Esophagus squamous epithelium (tissue), 5 donors: ENCODE measurements around the gene RBMS3. TPM values are rescaled to one million over a fixed set of nuclear protein-coding genes. Genes with fewer than 3 reads are reported as not detected.

Experiments
- DNase-seq: peaks from one replicate; lab custom pipeline; 2025; lab: John Stamatoyannopoulos, UW
- H3K27ac ChIP-seq, 4 donors: fragments of 200-600 bp; sonication (generic); one replicate each; pipeline ENCODE4 v1.5.1; 2016 to 2019; ENCODE audit warnings: mild to moderate bottlenecking in 1 of 4
- H3K27me3 ChIP-seq, 4 donors: fragments of 200-600 bp; sonication (generic); 1 replicate in 3 of 4; 2 replicates in 1 of 4; pipeline versions ENCODE4 v1.5.1 to v1.6.0; 2017 to 2021; ENCODE audit warnings: antibody characterized with exemption in 1 of 4
- H3K36me3 ChIP-seq, 3 donors: fragments of 200-600 bp; sonication (generic); one replicate each; pipeline ENCODE4 v1.5.1; 2016 to 2019
- H3K4me1 ChIP-seq, 3 donors: fragments of 200-600 bp; sonication (generic); one replicate each; pipeline ENCODE4 v1.5.1; 2017 to 2019
- H3K4me3 ChIP-seq, 4 donors: fragments of 200-600 bp; sonication (generic); 1 replicate in 3 of 4; 2 replicates in 1 of 4; pipeline ENCODE4 v1.5.1; 2016 to 2019; ENCODE audit warnings: mild to moderate bottlenecking in 2 of 4, moderate library complexity in 1 of 4
- H3K9me3 ChIP-seq, 3 donors: fragments of 200-600 bp; sonication (generic); one replicate each; pipeline ENCODE4 v1.5.1; 2016 to 2019
- CTCF ChIP-seq, 6 experiments: fragments of 450-650 bp in 4 of 6; fragments of 200-600 bp in 2 of 6; sonication (generic) in 2 of 6; IDR thresholded peaks; one replicate each; pipeline ENCODE4 v1.5.1; 2016 to 2019; ENCODE audit warnings: antibody characterized with exemption in 6 of 6, mild to moderate bottlenecking in 4 of 6, moderate library complexity in 4 of 6
- POLR2A ChIP-seq, 4 donors: fragments of 450-650 bp; IDR thresholded peaks; one replicate each; pipeline ENCODE4 v1.6.1; 2017; ENCODE audit warnings: antibody characterized with exemption in 4 of 4, mild to moderate bottlenecking in 4 of 4, moderate library complexity in 3 of 4
- WGBS, 2 donors: methylation state at CpG; one replicate each; pipeline ENCODE4 v1.1.5; 2018; 5-methylcytosine and 5-hydroxymethylcytosine counted together
- intact Hi-C: fragments of 100-400 bp; cut with DNase I; formaldehyde crosslinking; loops from one replicate; pipeline ENCODE4 v1.15.0; 2022
- total RNA-seq, 4 donors: library from RNA; depleted of rRNA; stranded (reverse); fragments of >200 nt; gene quantifications; one replicate each; pipeline ENCODE4 v1.1.0, GENCODE V29; 2016
- donor health status: DM: yes; HTN: yes; CAD: no.

Gene RBMS3
- total RNA-seq, 4 donors from 2014 or later: 0.57 to 35.7 (median 6.1) TPM

DNA sequence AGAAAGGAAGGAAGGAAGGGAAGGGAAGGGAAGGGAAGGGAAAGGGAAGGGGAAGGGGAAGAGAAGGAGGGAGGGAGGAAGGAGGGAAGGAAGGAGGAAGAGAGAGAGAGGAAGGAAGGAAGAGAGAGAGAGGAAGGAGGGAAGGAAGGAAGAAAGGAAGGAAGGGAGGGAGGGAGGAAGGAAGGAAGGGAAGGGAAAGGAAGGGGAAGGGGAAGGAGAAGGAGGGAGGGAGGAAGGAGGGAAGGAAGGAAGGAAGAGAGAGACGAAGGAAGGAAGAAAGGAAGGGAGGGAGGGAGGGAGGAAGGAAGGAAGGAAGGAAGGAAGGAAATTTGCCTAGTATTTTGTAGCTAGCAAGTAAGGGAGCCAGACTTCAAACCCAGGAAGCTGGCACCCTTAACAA, 583.9 kb downstream of the RBMS3 start:
- H3K4me3 ChIP-seq: no peak overlapping the region
- H3K27me3 ChIP-seq: no peaks in the 10 kb centered on the region
- no peak for DNase-seq
- no peaks in the 10 kb centered on the region for H3K36me3 ChIP-seq
- intact Hi-C loops: no loop called here
- TF ChIP-seq CTCF (IDR thresholded peaks at IDR 0.05): no peak
- no peak for TF ChIP-seq POLR2A (IDR thresholded peaks at IDR 0.05)
- no peaks in the 10 kb centered on the region for H3K4me1 ChIP-seq
- H3K9me3 ChIP-seq: no peaks in the 10 kb centered on the region
- 50 to 85% methylated on average over 1 of the region's 1 CpG for WGBS, 2 donors
- H3K27ac ChIP-seq: no peak overlapping the region

GRCh38 chr3:29868543-29869101, 587.8 kb downstream of the RBMS3 start:
- no peak for DNase-seq
- no peak overlapping the region for H3K4me3 ChIP-seq
- intact Hi-C loops: no loop called here
- WGBS, 2 donors: 74 to 79% methylated on average over 6 of the region's 6 CpGs
- no peaks in the 10 kb centered on the region for H3K4me1 ChIP-seq
- TF ChIP-seq CTCF (IDR thresholded peaks at IDR 0.05) (no peak), POLR2A (IDR thresholded peaks at IDR 0.05) (no peak)
- H3K27me3 ChIP-seq: no peaks in the 10 kb centered on the region
- H3K27ac ChIP-seq: no peak overlapping the region
- H3K36me3 ChIP-seq: no peaks in the 10 kb centered on the region
- H3K9me3 ChIP-seq: no peaks in the 10 kb centered on the region

GRCh38 chr3:29870136-29870535, 589.3 kb downstream of the RBMS3 start:
- peaks cover 0 to 4% (median 0%) of the 10 kb centered on the region in 3 donors for H3K9me3 ChIP-seq
- H3K36me3 ChIP-seq: no peaks in the 10 kb centered on the region
- intact Hi-C loops: no loop called here
- DNase-seq: no peak
- TF ChIP-seq CTCF (IDR thresholded peaks at IDR 0.05) (no peak), POLR2A (IDR thresholded peaks at IDR 0.05) (no peak)
- no peak overlapping the region for H3K4me3 ChIP-seq
- no peaks in the 10 kb centered on the region for H3K27me3 ChIP-seq
- 80 to 87% methylated on average over 1 of the region's 1 CpG for WGBS, 2 donors
- no peak overlapping the region for H3K27ac ChIP-seq
- no peaks in the 10 kb centered on the region for H3K4me1 ChIP-seq

DNA sequence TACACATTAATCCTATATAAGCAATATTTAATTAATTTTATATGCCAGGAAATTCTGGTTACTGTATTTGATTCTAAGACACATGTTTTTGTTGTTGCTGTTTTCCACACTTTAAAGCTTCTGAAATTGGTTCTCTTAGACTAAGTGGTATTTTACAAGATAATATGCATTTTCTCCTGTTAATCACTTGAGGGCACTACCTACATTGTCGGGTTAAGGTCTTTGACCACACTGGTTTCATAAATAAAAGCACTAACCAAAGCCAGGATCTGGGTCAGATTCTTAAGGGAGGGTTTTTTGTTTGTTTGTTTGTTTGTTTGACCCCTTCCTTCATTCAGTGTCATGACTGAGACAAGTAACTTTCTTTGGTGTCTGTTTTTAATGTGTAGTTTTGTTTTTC, 590.2 kb downstream of the RBMS3 start:
- no peak for TF ChIP-seq CTCF (IDR thresholded peaks at IDR 0.05)
- TF ChIP-seq POLR2A (IDR thresholded peaks at IDR 0.05): no peak

GRCh38 chr3:29880809-29881208, 599.9 kb downstream of the RBMS3 start:
- WGBS, 2 donors: 69% methylated on average over 3 of the region's 3 CpGs
- Histone ChIP-seq H3K4me3 (no peak overlapping the region), H3K4me1 (no peaks in the 10 kb centered on the region), H3K9me3 (no peaks in the 10 kb centered on the region), H3K27me3 (no peaks in the 10 kb centered on the region), H3K36me3 (no peaks in the 10 kb centered on the region), H3K27ac (no peak overlapping the region)
- no peak for TF ChIP-seq CTCF (IDR thresholded peaks at IDR 0.05)
- no peak for TF ChIP-seq POLR2A (IDR thresholded peaks at IDR 0.05)
- DNase-seq: no peak
- intact Hi-C loops: no loop called here

More for the DNA sequence above, 590.2 kb downstream of the RBMS3 start:
- Histone ChIP-seq H3K27ac (no peak overlapping the region), H3K4me1 (no peaks in the 10 kb centered on the region), H3K9me3 (peaks cover 0 to 4% (median 0%) of the 10 kb centered on the region in 3 donors), H3K27me3 (no peaks in the 10 kb centered on the region), H3K4me3 (no peak overlapping the region), H3K36me3 (no peaks in the 10 kb centered on the region)
- intact Hi-C loops: no loop called here
- DNase-seq: no peak
- 42 to 43% methylated on average over 1 of the region's 1 CpG for WGBS, 2 donors
